Stimulated activated CD8-positive, alpha-beta memory T cell treated with anti-CD3 and anti-CD28 coated beads, Interleukin-4, amount 100 ng/mL, for 4 hours (primary cell): ENCODE measurements around the gene MIEN1.
"Not testable (repeated sequence)": the region's sequence is repeated elsewhere in the genome, so short reads cannot be mapped to it uniquely, and the experiment has no call there.

Source experiments
- DNase-seq, 2 donors: peaks; one replicate each; pipeline ENCODE4 v3.0.0-alpha.2; 2020; ENCODE audit warnings: low read depth in 2 of 2, low spot score in 1 of 2

MIEN1 gene

GRCh38 chr17:39701012-39701783, 29.1 kb downstream of the MIEN1 start:
- DNase-seq: no peak

- DNase-seq: no peak
These were observed 30.0 kb downstream of the MIEN1 start for GRCh38 chr17:39700148-39700987.

- DNase-seq: no peak
These were observed 30.5 kb downstream of the MIEN1 start, which contains the start of gene ERBB2 for GRCh38 chr17:39699818-39700147. TSS of gene ERBB2 (plus strand) at chr17:39700064. CDS start at chr17:39700239, 175 bp downstream.

GRCh38 chr17:39699157-39699817, 31.0 kb downstream of the MIEN1 start:
- not testable (repeated sequence) for DNase-seq

GRCh38 chr17:39697961-39698360, 32.4 kb downstream of the MIEN1 start:
- no peak for DNase-seq

GRCh38 chr17:39696731-39697130, 33.6 kb downstream of the MIEN1 start:
- no peak for DNase-seq

GRCh38 chr17:39695089-39695474, 35.2 kb downstream of the MIEN1 start:
- DNase-seq: no peak

GRCh38 chr17:39694593-39694992, 35.7 kb downstream of the MIEN1 start:
- no peak for DNase-seq

- no peak for DNase-seq
These were observed 41.4 kb downstream of the MIEN1 start for GRCh38 chr17:39688945-39689344.

- DNase-seq: no peak
These were observed 41.9 kb downstream of the MIEN1 start for GRCh38 chr17:39688475-39688835.

- DNase-seq: peak; percentile 75 to 76
These were observed 42.5 kb downstream of the MIEN1 start, which contains the start of gene PGAP3 for GRCh38 chr17:39687546-39688474. TSS of gene PGAP3 (minus strand) at chr17:39688057. CDS start at chr17:39688014, 43 bp downstream.

GRCh38 chr17:39687101-39687545, 43.2 kb downstream of the MIEN1 start:
- no peak for DNase-seq

GRCh38 chr17:39684369-39685192, 45.8 kb downstream of the MIEN1 start:
- DNase-seq: no peak

GRCh38 chr17:39683295-39683939, 46.9 kb downstream of the MIEN1 start:
- no peak for DNase-seq

- DNase-seq: no peak
These were observed 50.7 kb downstream of the MIEN1 start for GRCh38 chr17:39679521-39680192.
